GM23338 (cell line): Measurements from ENCODE around the gene IL31. TPM values are rescaled to one million over a fixed set of nuclear protein-coding genes. Genes with fewer than 3 reads are reported as not detected.
A peak's percentile ranks its signal among the peaks of the same experiment; 100 is the strongest.

Experiments
- ATAC-seq: fragments of 200-7000 bp; cut with Tn5 transposase; 3 replicates; pipeline ENCODE4 v1.9.1; 2020
- DNase-seq: peaks from one replicate; pipeline ENCODE4 v3.0.0-alpha.2; 2015; ENCODE audit warnings: low spot score
- H2AFZ ChIP-seq: fragments of 200-600 bp; sonication (generic); 2 replicates; pipeline ENCODE4 v1.8.0; 2016; ENCODE audit warnings: antibody characterized with exemption, mild to moderate bottlenecking, moderate library complexity
- H3F3A ChIP-seq: fragments of 200-600 bp; sonication (generic); replicated peaks from 2 replicates; pipeline ENCODE4 v1.8.0; 2017; ENCODE audit warnings: antibody characterized with exemption, mixed run types, low read depth
- H3K27ac ChIP-seq: fragments of 200-600 bp; sonication (generic); 2 replicates; pipeline ENCODE4 v1.6.1; 2016; ENCODE audit warnings: low read depth
- H3K27me3 ChIP-seq: fragments of 200-600 bp; sonication (generic); 2 replicates; pipeline ENCODE4 v1.8.0; 2016; ENCODE audit warnings: mild to moderate bottlenecking, mixed run types, moderate library complexity; ENCODE audit not compliant: insufficient read depth
- H3K36me3 ChIP-seq: fragments of 200-600 bp; sonication (generic); 2 replicates; pipeline ENCODE4 v1.8.0; 2016; ENCODE audit warnings: mild to moderate bottlenecking; ENCODE audit not compliant: insufficient read depth
- H3K4me1 ChIP-seq: fragments of 200-600 bp; sonication (generic); 2 replicates; pipeline ENCODE4 v1.8.0; 2016; ENCODE audit warnings: mild to moderate bottlenecking, moderate library complexity; ENCODE audit not compliant: insufficient read depth
- H3K4me2 ChIP-seq: fragments of 200-600 bp; sonication (generic); 2 replicates; pipeline ENCODE4 v1.7.1; 2017; ENCODE audit warnings: mixed run types
- H3K4me3 ChIP-seq: fragments of 200-600 bp; sonication (generic); 2 replicates; pipeline ENCODE4 v1.6.1; 2016; ENCODE audit warnings: mixed run types
- H3K79me2 ChIP-seq: fragments of 200-600 bp; sonication (generic); replicated peaks from 2 replicates; pipeline ENCODE4 v1.8.0; 2017; ENCODE audit warnings: mild to moderate bottlenecking; ENCODE audit not compliant: insufficient read depth
- H3K9me2 ChIP-seq: fragments of 200-600 bp; sonication (generic); 2 replicates; pipeline ENCODE4 v1.8.0; 2017; ENCODE audit not compliant: insufficient read depth
- H4K20me1 ChIP-seq: fragments of 200-600 bp; sonication (generic); replicated peaks from 2 replicates; pipeline ENCODE4 v1.8.0; 2017; ENCODE audit warnings: mild to moderate bottlenecking; ENCODE audit not compliant: insufficient read depth
- H3K27ac Mint-ChIP-seq: 2 replicates; pipeline ENCODE4 v1.8.0; 2020; ENCODE audit warnings: inconsistent platforms, mild to moderate bottlenecking, moderate library complexity, mixed read lengths
- H3K27me3 Mint-ChIP-seq: 3 replicates; pipeline ENCODE4 v1.8.0; 2022; ENCODE audit warnings: low read depth, mild to moderate bottlenecking, moderate library complexity, mixed read lengths, inconsistent platforms; ENCODE audit not compliant: insufficient read depth, poor library complexity
- H3K36me3 Mint-ChIP-seq: 3 replicates; pipeline ENCODE4 v1.8.0; 2021; ENCODE audit warnings: low read depth, mild to moderate bottlenecking, inconsistent platforms, moderate library complexity, mixed read lengths
- H3K4me1 Mint-ChIP-seq: 3 replicates; pipeline ENCODE4 v1.8.0; 2020; ENCODE audit warnings: mild to moderate bottlenecking, inconsistent platforms, mixed read lengths
- H3K4me3 Mint-ChIP-seq: 3 replicates; pipeline ENCODE4 v1.8.0; 2021; ENCODE audit warnings: moderate library complexity, mild to moderate bottlenecking, inconsistent platforms, mixed read lengths
- H3K9me3 Mint-ChIP-seq: 3 replicates; pipeline ENCODE4 v1.8.0; 2020; ENCODE audit warnings: moderate library complexity, mild to moderate bottlenecking, inconsistent platforms, mixed read lengths
- CREB1 ChIP-seq: fragments of 250-450 bp; sonication (Bioruptor Pico); IDR thresholded peaks from 2 replicates; pipeline ENCODE4 v1.5.0; 2020; ENCODE audit warnings: low read depth, mild to moderate bottlenecking, moderate library complexity
- EZH2 ChIP-seq: fragments of 200-600 bp; sonication (generic); IDR thresholded peaks from one replicate; pipeline ENCODE4 v1.8.0; 2017; ENCODE audit warnings: antibody characterized with exemption, mild to moderate bottlenecking, low read depth; ENCODE audit not compliant: unreplicated experiment
- EZH2phosphoT487 ChIP-seq: fragments of 200-600 bp; sonication (generic); IDR thresholded peaks from one replicate; pipeline ENCODE4 v1.8.1; 2018; ENCODE audit warnings: antibody characterized with exemption; ENCODE audit not compliant: unreplicated experiment
- JUNB ChIP-seq: IDR thresholded peaks from one replicate; pipeline ENCODE4 v1.6.1; 2016; ENCODE audit warnings: antibody characterized with exemption; ENCODE audit not compliant: unreplicated experiment
- NANOG ChIP-seq: IDR thresholded peaks from 2 replicates; pipeline ENCODE4 v1.6.1; 2016; ENCODE audit warnings: antibody characterized with exemption, borderline replicate concordance
- POLR2AphosphoS5 ChIP-seq: IDR thresholded peaks from 2 replicates; pipeline ENCODE4 v1.6.1; 2016; ENCODE audit warnings: antibody characterized with exemption, low read depth
- REST ChIP-seq: IDR thresholded peaks from one replicate; pipeline ENCODE4 v1.6.1; 2018; ENCODE audit warnings: antibody characterized with exemption; ENCODE audit not compliant: unreplicated experiment
- STAT1 ChIP-seq: IDR thresholded peaks from one replicate; pipeline ENCODE4 v1.6.1; 2016; ENCODE audit warnings: antibody characterized with exemption; ENCODE audit not compliant: unreplicated experiment
- ZNF114 ChIP-seq: fragments of 250-450 bp; sonication (Bioruptor Pico); IDR thresholded peaks from 2 replicates; pipeline ENCODE4 v1.5.0; 2020; ENCODE audit warnings: mild to moderate bottlenecking, moderate library complexity
- ZNF331 ChIP-seq: fragments of 250-450 bp; sonication (Bioruptor Pico); IDR thresholded peaks from 2 replicates; pipeline ENCODE4 v1.5.0; 2020; ENCODE audit warnings: low read depth, mild to moderate bottlenecking, moderate library complexity
- polyA plus RNA-seq: library from polyadenylated mRNA; unstranded; fragments of >200 nt; fragmentation: Nextera tagmentation; extraction: Ambion mirVana; gene quantifications from 2 replicates; pipeline ENCODE4 v1.2.1, GENCODE V29; 2016
- total RNA-seq: library from RNA; depleted of rRNA; stranded (reverse); fragments of >200 nt; shearing (Covaris generic); gene quantifications from 2 replicates; pipeline ENCODE4 v1.2.3, GENCODE V29; 2014
- TF ChIP-seq, protein P1 (sequence below): fragments of 250-450 bp; sonication (Bioruptor Pico); IDR thresholded peaks from 2 replicates; pipeline ENCODE4 v1.5.0; 2020; ENCODE audit warnings: mild to moderate bottlenecking, moderate library complexity
- TF ChIP-seq, protein P2 (sequence below): IDR thresholded peaks from 2 replicates; pipeline ENCODE4 v1.6.1; 2016; ENCODE audit warnings: antibody characterized with exemption

The IL31 gene
- total and polyA plus RNA-seq, 2 experiments from 2014 or later = not detected

DNA sequence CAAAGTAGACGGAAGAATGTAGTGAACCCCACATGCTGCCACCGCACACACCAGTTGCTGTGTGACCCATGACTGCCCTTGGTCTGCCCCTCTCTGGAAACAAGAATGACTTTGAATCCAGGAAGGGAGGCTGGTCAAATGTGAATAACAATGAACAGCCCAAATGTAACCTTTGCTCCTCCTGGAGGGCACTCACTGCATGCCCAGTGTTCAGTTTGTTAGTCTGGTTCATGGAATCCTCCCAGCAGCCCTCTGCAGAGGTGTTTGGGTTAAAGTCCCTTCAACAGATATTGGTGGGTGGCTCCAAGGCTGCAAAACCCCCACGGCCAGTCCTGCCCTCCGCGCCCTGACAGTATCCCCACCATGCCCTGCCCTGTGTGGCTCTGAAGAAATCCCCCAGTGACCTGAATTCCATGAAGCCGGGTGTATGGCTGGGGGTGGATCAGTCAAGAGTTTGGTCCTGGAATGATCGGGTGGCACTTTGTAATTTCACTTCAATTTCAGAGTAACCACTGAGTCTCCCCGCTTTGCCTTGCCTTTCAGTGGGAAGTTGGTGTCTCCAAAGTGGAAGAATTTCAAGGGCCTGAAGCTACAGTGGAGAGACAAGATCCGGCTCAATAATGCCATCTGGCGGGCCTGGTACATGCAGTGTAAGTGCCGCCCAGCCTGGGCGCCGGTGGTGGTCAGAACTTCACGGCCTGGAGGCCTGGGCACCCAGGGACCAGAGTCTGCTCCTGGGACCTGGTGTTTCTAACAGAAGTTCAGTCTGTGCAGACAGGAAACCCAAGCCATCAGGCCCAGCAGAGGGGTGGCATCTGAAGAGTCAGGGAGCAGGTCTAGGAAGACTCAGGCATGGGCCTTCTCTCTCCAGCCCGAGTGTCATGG is 47.1 kb downstream of the IL31 start (continued):
- TF ChIP-seq, protein P1, sequence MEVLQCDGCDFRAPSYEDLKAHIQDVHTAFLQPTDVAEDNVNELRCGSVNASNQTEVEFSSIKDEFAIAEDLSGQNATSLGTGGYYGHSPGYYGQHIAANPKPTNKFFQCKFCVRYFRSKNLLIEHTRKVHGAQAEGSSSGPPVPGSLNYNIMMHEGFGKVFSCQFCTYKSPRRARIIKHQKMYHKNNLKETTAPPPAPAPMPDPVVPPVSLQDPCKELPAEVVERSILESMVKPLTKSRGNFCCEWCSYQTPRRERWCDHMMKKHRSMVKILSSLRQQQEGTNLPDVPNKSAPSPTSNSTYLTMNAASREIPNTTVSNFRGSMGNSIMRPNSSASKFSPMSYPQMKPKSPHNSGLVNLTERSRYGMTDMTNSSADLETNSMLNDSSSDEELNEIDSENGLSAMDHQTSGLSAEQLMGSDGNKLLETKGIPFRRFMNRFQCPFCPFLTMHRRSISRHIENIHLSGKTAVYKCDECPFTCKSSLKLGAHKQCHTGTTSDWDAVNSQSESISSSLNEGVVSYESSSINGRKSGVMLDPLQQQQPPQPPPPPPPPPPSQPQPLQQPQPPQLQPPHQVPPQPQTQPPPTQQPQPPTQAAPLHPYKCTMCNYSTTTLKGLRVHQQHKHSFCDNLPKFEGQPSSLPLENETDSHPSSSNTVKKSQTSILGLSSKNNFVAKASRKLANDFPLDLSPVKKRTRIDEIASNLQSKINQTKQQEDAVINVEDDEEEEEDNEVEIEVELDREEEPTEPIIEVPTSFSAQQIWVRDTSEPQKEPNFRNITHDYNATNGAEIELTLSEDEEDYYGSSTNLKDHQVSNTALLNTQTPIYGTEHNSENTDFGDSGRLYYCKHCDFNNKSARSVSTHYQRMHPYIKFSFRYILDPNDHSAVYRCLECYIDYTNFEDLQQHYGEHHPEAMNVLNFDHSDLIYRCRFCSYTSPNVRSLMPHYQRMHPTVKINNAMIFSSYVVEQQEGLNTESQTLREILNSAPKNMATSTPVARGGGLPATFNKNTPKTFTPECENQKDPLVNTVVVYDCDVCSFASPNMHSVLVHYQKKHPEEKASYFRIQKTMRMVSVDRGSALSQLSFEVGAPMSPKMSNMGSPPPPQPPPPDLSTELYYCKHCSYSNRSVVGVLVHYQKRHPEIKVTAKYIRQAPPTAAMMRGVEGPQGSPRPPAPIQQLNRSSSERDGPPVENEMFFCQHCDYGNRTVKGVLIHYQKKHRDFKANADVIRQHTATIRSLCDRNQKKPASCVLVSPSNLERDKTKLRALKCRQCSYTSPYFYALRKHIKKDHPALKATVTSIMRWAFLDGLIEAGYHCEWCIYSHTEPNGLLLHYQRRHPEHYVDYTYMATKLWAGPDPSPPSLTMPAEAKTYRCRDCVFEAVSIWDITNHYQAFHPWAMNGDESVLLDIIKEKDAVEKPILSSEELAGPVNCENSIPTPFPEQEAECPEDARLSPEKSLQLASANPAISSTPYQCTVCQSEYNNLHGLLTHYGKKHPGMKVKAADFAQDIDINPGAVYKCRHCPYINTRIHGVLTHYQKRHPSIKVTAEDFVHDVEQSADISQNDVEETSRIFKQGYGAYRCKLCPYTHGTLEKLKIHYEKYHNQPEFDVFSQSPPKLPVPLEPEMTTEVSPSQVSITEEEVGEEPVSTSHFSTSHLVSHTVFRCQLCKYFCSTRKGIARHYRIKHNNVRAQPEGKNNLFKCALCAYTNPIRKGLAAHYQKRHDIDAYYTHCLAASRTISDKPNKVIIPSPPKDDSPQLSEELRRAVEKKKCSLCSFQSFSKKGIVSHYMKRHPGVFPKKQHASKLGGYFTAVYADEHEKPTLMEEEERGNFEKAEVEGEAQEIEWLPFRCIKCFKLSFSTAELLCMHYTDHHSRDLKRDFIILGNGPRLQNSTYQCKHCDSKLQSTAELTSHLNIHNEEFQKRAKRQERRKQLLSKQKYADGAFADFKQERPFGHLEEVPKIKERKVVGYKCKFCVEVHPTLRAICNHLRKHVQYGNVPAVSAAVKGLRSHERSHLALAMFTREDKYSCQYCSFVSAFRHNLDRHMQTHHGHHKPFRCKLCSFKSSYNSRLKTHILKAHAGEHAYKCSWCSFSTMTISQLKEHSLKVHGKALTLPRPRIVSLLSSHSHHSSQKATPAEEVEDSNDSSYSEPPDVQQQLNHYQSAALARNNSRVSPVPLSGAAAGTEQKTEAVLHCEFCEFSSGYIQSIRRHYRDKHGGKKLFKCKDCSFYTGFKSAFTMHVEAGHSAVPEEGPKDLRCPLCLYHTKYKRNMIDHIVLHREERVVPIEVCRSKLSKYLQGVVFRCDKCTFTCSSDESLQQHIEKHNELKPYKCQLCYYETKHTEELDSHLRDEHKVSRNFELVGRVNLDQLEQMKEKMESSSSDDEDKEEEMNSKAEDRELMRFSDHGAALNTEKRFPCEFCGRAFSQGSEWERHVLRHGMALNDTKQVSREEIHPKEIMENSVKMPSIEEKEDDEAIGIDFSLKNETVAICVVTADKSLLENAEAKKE (CRISPR knock-in tag) = no peak

- Mint-ChIP-seq H3K4me1 (peaks cover 23% of the 10 kb centered on the region), H3K27me3 (peaks cover 17% of the 10 kb centered on the region), H3K36me3 (peaks cover 13% of the 10 kb centered on the region; the same call in 1 of the 3 replicates), H3K27ac (peak overlapping the region; percentile 51; the same call in 1 of the 2 replicates), H3K9me3 (no peaks in the 10 kb centered on the region), H3K4me3 (no peak overlapping the region; the same call in 2 of the 3 replicates)
- Histone ChIP-seq H3K9me2 (no peaks in the 10 kb centered on the region), H3K79me2 (peaks cover 19% of the 10 kb centered on the region; the same call in 1 of the 2 replicates), H3K4me1 (no peaks in the 10 kb centered on the region; the same call in 1 of the 2 replicates), H4K20me1 (no peaks in the 10 kb centered on the region; the same call in 1 of the 2 replicates), H3K27me3 (no peaks in the 10 kb centered on the region), H3K4me3 (no peak overlapping the region), H3K4me2 (no peak overlapping the region), H3K36me3 (no peaks in the 10 kb centered on the region), H3F3A (peaks cover 6% of the 10 kb centered on the region; the same call in 1 of the 2 replicates), H2AFZ (no peak overlapping the region), H3K27ac (no peak overlapping the region)
- no peak for ATAC-seq
- DNase-seq = no peak
- TF ChIP-seq CREB1 (CRISPR knock-in tag) = no peak
- no peak for TF ChIP-seq NANOG
- no peak for TF ChIP-seq STAT1
- TF ChIP-seq JUNB = no peak
- TF ChIP-seq EZH2phosphoT487 = no peak
- no peak for TF ChIP-seq EZH2
- TF ChIP-seq ZNF114 = no peak
- no peak for TF ChIP-seq REST
- no peak for TF ChIP-seq POLR2AphosphoS5
- no peak for TF ChIP-seq ZNF331 (CRISPR knock-in tag)
- TF ChIP-seq, protein P2, sequence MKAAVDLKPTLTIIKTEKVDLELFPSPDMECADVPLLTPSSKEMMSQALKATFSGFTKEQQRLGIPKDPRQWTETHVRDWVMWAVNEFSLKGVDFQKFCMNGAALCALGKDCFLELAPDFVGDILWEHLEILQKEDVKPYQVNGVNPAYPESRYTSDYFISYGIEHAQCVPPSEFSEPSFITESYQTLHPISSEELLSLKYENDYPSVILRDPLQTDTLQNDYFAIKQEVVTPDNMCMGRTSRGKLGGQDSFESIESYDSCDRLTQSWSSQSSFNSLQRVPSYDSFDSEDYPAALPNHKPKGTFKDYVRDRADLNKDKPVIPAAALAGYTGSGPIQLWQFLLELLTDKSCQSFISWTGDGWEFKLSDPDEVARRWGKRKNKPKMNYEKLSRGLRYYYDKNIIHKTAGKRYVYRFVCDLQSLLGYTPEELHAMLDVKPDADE = no peak
Observed at GRCh38 chr12:122126342-122126635, 47.7 kb downstream of the IL31 start.
